ENCODE data around the gene IPMK. TPM values are rescaled to one million over a fixed set of nuclear protein-coding genes. Genes with fewer than 3 reads are reported as not detected.
A peak's percentile ranks its signal among the peaks of the same experiment; 100 is the strongest.

IPMK gene
- total RNA-seq, 1 donor from 2014 or later, result 6.8 TPM

GRCh38 chr10:58304099-58304633, 36.5 kb upstream of the IPMK start:
- Mint-ChIP-seq H3K4me1 (ENCODE audit: unreplicated experiment) (peaks cover 16% of the 10 kb centered on the region), H3K9me3 (no peaks in the 10 kb centered on the region), H3K27ac (no peak overlapping the region), H3K27me3 (no peaks in the 10 kb centered on the region), H3K4me3 (no peak overlapping the region), H3K36me3 (no peaks in the 10 kb centered on the region)
- DNase-seq (ENCODE audit: extremely low spot score, unreplicated experiment), result no peak
- no peak for TF ChIP-seq CTCF (conservative IDR thresholded peaks at IDR 0.05)

- no peaks in the 10 kb centered on the region for H3K9me3 Mint-ChIP-seq
- H3K27ac Mint-ChIP-seq, result no peak overlapping the region
Measured at GRCh38 chr10:58302254-58302653, 34.6 kb upstream of the IPMK start.

GRCh38 chr10:58300676-58301075, 33.0 kb upstream of the IPMK start:
- Mint-ChIP-seq H3K36me3 (no peaks in the 10 kb centered on the region), H3K4me1 (ENCODE audit: unreplicated experiment) (peaks cover 11% of the 10 kb centered on the region), H3K27me3 (no peaks in the 10 kb centered on the region), H3K9me3 (no peaks in the 10 kb centered on the region), H3K27ac (no peak overlapping the region), H3K4me3 (no peak overlapping the region)
- no peak for DNase-seq (ENCODE audit: extremely low spot score, unreplicated experiment)
- TF ChIP-seq CTCF (conservative IDR thresholded peaks at IDR 0.05), result no peak

More at GRCh38 chr10:58302254-58302653, 34.6 kb upstream of the IPMK start:
- Mint-ChIP-seq H3K4me1 (ENCODE audit: unreplicated experiment) (peaks cover 16% of the 10 kb centered on the region), H3K27me3 (no peaks in the 10 kb centered on the region), H3K36me3 (no peaks in the 10 kb centered on the region), H3K4me3 (no peak overlapping the region)
- no peak for DNase-seq (ENCODE audit: extremely low spot score, unreplicated experiment)
- TF ChIP-seq CTCF (conservative IDR thresholded peaks at IDR 0.05), result no peak

- peak; percentile 85 for TF ChIP-seq CTCF (conservative IDR thresholded peaks at IDR 0.05)
- Mint-ChIP-seq H3K9me3 (no peaks in the 10 kb centered on the region), H3K27ac (no peak overlapping the region), H3K4me1 (ENCODE audit: unreplicated experiment) (peaks cover 11% of the 10 kb centered on the region), H3K36me3 (no peaks in the 10 kb centered on the region), H3K27me3 (no peaks in the 10 kb centered on the region), H3K4me3 (peak overlapping the region; percentile 58)
- DNase-seq (ENCODE audit: extremely low spot score, unreplicated experiment), result no peak
Measured at GRCh38 chr10:58299580-58299979, 31.9 kb upstream of the IPMK start.

GRCh38 chr10:58293989-58294388, 26.3 kb upstream of the IPMK start:
- Mint-ChIP-seq H3K4me3 (no peak overlapping the region), H3K27me3 (no peaks in the 10 kb centered on the region), H3K27ac (no peak overlapping the region), H3K9me3 (no peaks in the 10 kb centered on the region), H3K4me1 (ENCODE audit: unreplicated experiment) (peaks cover 5% of the 10 kb centered on the region), H3K36me3 (no peaks in the 10 kb centered on the region)
- no peak for TF ChIP-seq CTCF (conservative IDR thresholded peaks at IDR 0.05)
- DNase-seq (ENCODE audit: extremely low spot score, unreplicated experiment), result no peak

All from type B pancreatic cell (in vitro differentiated cells).